H1 (cell line): Measurements from ENCODE around the gene KLHL26. TPM values are rescaled to one million over a fixed set of nuclear protein-coding genes. Genes with fewer than 3 reads are reported as not detected.

ENCODE experiments used
- CBX5 ChIP-seq: fragments of 300-800, 300-1000 bp; sonication (generic); IDR thresholded peaks from 2 replicates; pipeline ENCODE4 v1.7.1; 2016; ENCODE audit warnings: antibody characterized with exemption, low read length, low read depth
- CHD2 ChIP-seq: IDR thresholded peaks from 2 replicates; pipeline ENCODE4 v1.6.1; 2012; ENCODE audit warnings: low read length, improper control_type of control experiment
- EZH2 ChIP-seq: fragments of 200-600 bp; sonication (generic); IDR thresholded peaks from 2 replicates; pipeline ENCODE4 v1.7.1; 2012; ENCODE audit warnings: low read depth, mild to moderate bottlenecking, moderate library complexity, low read length, inconsistent platforms; ENCODE audit not compliant: severe bottlenecking
- RXRA ChIP-seq: IDR thresholded peaks from 2 replicates; pipeline ENCODE4 v1.6.1; 2011; ENCODE audit warnings: low read depth, mild to moderate bottlenecking, low read length, moderate library complexity; ENCODE audit not compliant: insufficient read depth
- SP2 ChIP-seq: IDR thresholded peaks from 2 replicates; pipeline ENCODE4 v1.6.1; 2012; ENCODE audit warnings: mild to moderate bottlenecking, low read length, inconsistent platforms
- polyA plus RNA-seq, 7 experiments: library from polyadenylated mRNA; depleted of rRNA in 3 of 7; stranded (reverse) in 5 of 7; unstranded in 2 of 7; fragments of >200 nt in 5 of 7; fragments of 200-250 nt in 2 of 7; gene quantifications; 1 replicate in 5 of 7; 2 replicates in 1 of 7; 4 replicates in 1 of 7; pipeline versions ENCODE4 v1.2.1 to v1.2.3, GENCODE V29; 2011 to 2013; ENCODE audit warnings: missing spikeins in 2 of 7, mixed read lengths in 2 of 7
- total RNA-seq: library from RNA; stranded (reverse); fragmentation: NEBNext Ultra II Directional; extraction: Animal tissue kit (Norgen Biotek cat#: 25700); gene quantifications from 2 replicates; pipeline ENCODE4 v1.2.1, GENCODE V29; 2021
- TF ChIP-seq, protein P1 (sequence below), 3 experiments: IDR thresholded peaks; 1 replicate in 2 of 3; 2 replicates in 1 of 3; pipeline versions ENCODE4 v1.5.1 to v1.6.1; 2011; ENCODE audit warnings: low read length in 3 of 3, mild to moderate bottlenecking in 3 of 3, inconsistent platforms in 2 of 3, low read depth in 1 of 3, moderate library complexity in 1 of 3; ENCODE audit not compliant: insufficient read depth in 1 of 3; ENCODE audit errors: control extremely low read depth in 1 of 3

The KLHL26 gene
- total and polyA plus RNA-seq, 2 of the 8 experiments (the other 6 are each of a cell fraction or from before 2014, with no cell fraction given), result 2.2 to 8.8 TPM

DNA sequence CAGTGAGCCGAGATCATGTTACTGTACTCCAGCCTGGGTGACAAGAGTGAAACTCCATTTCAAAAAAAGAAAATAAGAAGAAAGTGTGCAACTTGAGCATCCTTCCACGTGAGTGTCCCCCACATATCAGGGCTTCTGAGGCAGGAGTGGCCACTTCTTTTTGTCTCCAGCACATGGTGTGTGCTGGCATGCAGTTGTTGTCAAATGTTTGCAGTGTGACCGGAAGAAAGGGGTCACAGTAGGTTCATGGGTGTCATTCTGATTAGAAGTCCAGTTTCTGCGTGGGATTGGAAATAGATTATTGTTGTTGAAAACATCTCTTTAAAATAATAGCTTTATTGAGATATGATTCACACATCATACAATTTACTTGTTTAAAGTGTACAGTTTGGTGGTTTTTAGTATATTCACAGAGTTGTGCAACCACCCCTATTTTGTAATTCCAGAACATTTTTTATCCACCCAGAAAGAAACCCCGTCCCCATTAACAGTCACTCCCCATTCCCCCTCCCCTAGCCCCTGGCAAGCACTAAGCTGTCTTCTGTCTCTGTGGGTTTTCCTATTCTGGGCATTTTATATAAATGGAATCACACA, 48.9 kb downstream of the KLHL26 start (continued):
- TF ChIP-seq RXRA, result no peak
- no peak for TF ChIP-seq EZH2
- TF ChIP-seq, protein P1, sequence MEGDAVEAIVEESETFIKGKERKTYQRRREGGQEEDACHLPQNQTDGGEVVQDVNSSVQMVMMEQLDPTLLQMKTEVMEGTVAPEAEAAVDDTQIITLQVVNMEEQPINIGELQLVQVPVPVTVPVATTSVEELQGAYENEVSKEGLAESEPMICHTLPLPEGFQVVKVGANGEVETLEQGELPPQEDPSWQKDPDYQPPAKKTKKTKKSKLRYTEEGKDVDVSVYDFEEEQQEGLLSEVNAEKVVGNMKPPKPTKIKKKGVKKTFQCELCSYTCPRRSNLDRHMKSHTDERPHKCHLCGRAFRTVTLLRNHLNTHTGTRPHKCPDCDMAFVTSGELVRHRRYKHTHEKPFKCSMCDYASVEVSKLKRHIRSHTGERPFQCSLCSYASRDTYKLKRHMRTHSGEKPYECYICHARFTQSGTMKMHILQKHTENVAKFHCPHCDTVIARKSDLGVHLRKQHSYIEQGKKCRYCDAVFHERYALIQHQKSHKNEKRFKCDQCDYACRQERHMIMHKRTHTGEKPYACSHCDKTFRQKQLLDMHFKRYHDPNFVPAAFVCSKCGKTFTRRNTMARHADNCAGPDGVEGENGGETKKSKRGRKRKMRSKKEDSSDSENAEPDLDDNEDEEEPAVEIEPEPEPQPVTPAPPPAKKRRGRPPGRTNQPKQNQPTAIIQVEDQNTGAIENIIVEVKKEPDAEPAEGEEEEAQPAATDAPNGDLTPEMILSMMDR (IDR thresholded peaks at IDR 0.05; ENCODE audit: control extremely low read depth in 1 of 3, insufficient read depth in 1 of 3, low read depth in 1 of 3, low read length in 3 of 3), result no peak
- no peak for TF ChIP-seq SP2
- TF ChIP-seq CBX5, result no peak
- no peak for TF ChIP-seq CHD2
